LNCAP (cell line): Measurements from ENCODE around the gene PCBP1.

Experiments used
- CTCF ChIP-seq: fragments of 450-650 bp; IDR thresholded peaks from 2 replicates; pipeline ENCODE4 v1.5.1; 2017; ENCODE audit warnings: mild to moderate bottlenecking

Gene PCBP1

GRCh38 chr2:70122470-70122869 is 35.2 kb downstream of the PCBP1 start:
- TF ChIP-seq CTCF: no peak

GRCh38 chr2:70123051-70123828 is 36.0 kb downstream of the PCBP1 start:
- TF ChIP-seq CTCF: no peak

- no peak for TF ChIP-seq CTCF
These were observed 36.5 kb downstream of the PCBP1 start for GRCh38 chr2:70123829-70124116.

- TF ChIP-seq CTCF: no peak
These were observed 37.8 kb downstream of the PCBP1 start for GRCh38 chr2:70124983-70125480.

GRCh38 chr2:70125498-70125898 is 38.2 kb downstream of the PCBP1 start:
- no peak for TF ChIP-seq CTCF

GRCh38 chr2:70126413-70126812 is 39.1 kb downstream of the PCBP1 start:
- no peak for TF ChIP-seq CTCF

- TF ChIP-seq CTCF: no peak
These were observed 40.7 kb downstream of the PCBP1 start for GRCh38 chr2:70128005-70128404.
